ENCODE data around the gene IFITM10. TPM values are rescaled to one million over a fixed set of nuclear protein-coding genes. Genes with fewer than 3 reads are reported as not detected.

The IFITM10 gene
- total and polyA plus RNA-seq, 9 of the 15 experiments (the other 6 are each of a cell fraction or from before 2014, with no cell fraction given) = 0.08 to 0.13 (median 0.09) TPM; not detected in 6

GRCh38 chr11:1760351-1761109 lies 10.1 kb upstream of the IFITM10 start (continued):
- TF ChIP-seq, protein P1, sequence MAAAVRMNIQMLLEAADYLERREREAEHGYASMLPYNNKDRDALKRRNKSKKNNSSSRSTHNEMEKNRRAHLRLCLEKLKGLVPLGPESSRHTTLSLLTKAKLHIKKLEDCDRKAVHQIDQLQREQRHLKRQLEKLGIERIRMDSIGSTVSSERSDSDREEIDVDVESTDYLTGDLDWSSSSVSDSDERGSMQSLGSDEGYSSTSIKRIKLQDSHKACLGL (CRISPR knock-in tag; IDR thresholded peaks at IDR 0.05; ENCODE audit: borderline replicate concordance, poor library complexity, severe bottlenecking) = no peak
- TF ChIP-seq NFATC3 (IDR thresholded peaks at IDR 0.05) = no peak
- TF ChIP-seq, protein P2, sequence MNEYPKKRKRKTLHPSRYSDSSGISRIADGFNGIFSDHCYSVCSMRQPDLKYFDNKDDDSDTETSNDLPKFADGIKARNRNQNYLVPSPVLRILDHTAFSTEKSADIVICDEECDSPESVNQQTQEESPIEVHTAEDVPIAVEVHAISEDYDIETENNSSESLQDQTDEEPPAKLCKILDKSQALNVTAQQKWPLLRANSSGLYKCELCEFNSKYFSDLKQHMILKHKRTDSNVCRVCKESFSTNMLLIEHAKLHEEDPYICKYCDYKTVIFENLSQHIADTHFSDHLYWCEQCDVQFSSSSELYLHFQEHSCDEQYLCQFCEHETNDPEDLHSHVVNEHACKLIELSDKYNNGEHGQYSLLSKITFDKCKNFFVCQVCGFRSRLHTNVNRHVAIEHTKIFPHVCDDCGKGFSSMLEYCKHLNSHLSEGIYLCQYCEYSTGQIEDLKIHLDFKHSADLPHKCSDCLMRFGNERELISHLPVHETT (CRISPR knock-in tag; conservative IDR thresholded peaks at IDR 0.05 in 1 of 2, IDR thresholded peaks at IDR 0.05 in 1 of 2) = peak in 1 of 2 experiments; percentile 66; a peak in 1 of 4 replicates
- peak; percentile 81 for TF ChIP-seq BHLHE40 (IDR thresholded peaks at IDR 0.05; ENCODE audit: low read length)
- no peak for TF ChIP-seq NR2C2 (CRISPR knock-in tag; IDR thresholded peaks at IDR 0.05)
- 0 out of 2 replicates have a peak, but pooled peaks have one; percentile 27 for TF ChIP-seq NR2C2 (tag; IDR thresholded peaks at IDR 0.05)
- TF ChIP-seq WHSC1 (IDR thresholded peaks at IDR 0.05; ENCODE audit: low read length) = no peak
- no peak for TF ChIP-seq ZNF717 (CRISPR knock-in tag; IDR thresholded peaks at IDR 0.05)
- peak; percentile 91 for TF ChIP-seq MAFG (tag; conservative IDR thresholded peaks at IDR 0.05)
- TF ChIP-seq ZNF76 (CRISPR knock-in tag; IDR thresholded peaks at IDR 0.05; ENCODE audit: borderline replicate concordance) = no peak
- TF ChIP-seq ERF (CRISPR knock-in tag; IDR thresholded peaks at IDR 0.05) = no peak
- TF ChIP-seq ZNF24 (IDR thresholded peaks at IDR 0.05) = no peak
- no peak for TF ChIP-seq ASH1L (IDR thresholded peaks at IDR 0.05; ENCODE audit: borderline replicate concordance, low read depth, partially characterized antibody)
- no peak for TF ChIP-seq BRF1 (IDR thresholded peaks at IDR 0.05; ENCODE audit: borderline replicate concordance, extremely low read depth, insufficient read length)
- no peak for TF ChIP-seq KAT2B (IDR thresholded peaks at IDR 0.05; ENCODE audit: low read depth, low read length)
- TF ChIP-seq ZNF431 (CRISPR knock-in tag; IDR thresholded peaks at IDR 0.05) = no peak
- TF ChIP-seq ZNF274 (IDR thresholded peaks at IDR 0.05; ENCODE audit: borderline replicate concordance, low read depth, low read length) = no peak
- TF ChIP-seq HMGN3 (IDR thresholded peaks at IDR 0.05; ENCODE audit: borderline replicate concordance, extremely low read depth, insufficient read length, low read depth, low read length) = no peak
- TF ChIP-seq E2F6 (IDR thresholded peaks at IDR 0.05; ENCODE audit: borderline replicate concordance in 1 of 2, extremely low read depth in 1 of 2, insufficient read depth in 1 of 2, insufficient read length in 1 of 2, low read depth in 1 of 2, low read length in 1 of 2, poor library complexity in 1 of 2, severe bottlenecking in 1 of 2) = no peak
- no peak for TF ChIP-seq CCAR2 (IDR thresholded peaks at IDR 0.05; ENCODE audit: low read depth, low read length)
- TF ChIP-seq SRSF9 (IDR thresholded peaks at IDR 0.05; ENCODE audit: borderline replicate concordance, low read depth, low read length) = no peak
- no peak for TF ChIP-seq TCF7L2 (IDR thresholded peaks at IDR 0.05; ENCODE audit: low read depth, low read length)
- TF ChIP-seq ZEB2 (IDR thresholded peaks at IDR 0.05) = no peak
- no peak for TF ChIP-seq ZNF253 (CRISPR knock-in tag; conservative IDR thresholded peaks at IDR 0.05)
- no peak for TF ChIP-seq LARP7 (IDR thresholded peaks at IDR 0.05)

Data from K562 (cell line).